Spleen (tissue), 7 donors: Measurements from ENCODE around the gene YES1.

Experiments used
- CTCF ChIP-seq, 11 experiments: fragments of 200-600 bp in 7 of 11; fragments of 450-650 bp in 4 of 11; sonication (generic) in 4 of 11; IDR thresholded peaks in 8 of 11; conservative IDR thresholded peaks in 3 of 11; 1 replicate in 7 of 11; 2 replicates in 4 of 11; pipeline versions ENCODE4 v1.4.0 to v1.8.0; 2016 to 2021; ENCODE audit warnings: antibody characterized with exemption in 11 of 11, inconsistent platforms in 4 of 11, mild to moderate bottlenecking in 1 of 11
- POLR2AphosphoS5 ChIP-seq, 3 donors: sonication (generic); formaldehyde crosslinking; IDR thresholded peaks; one replicate each; pipeline ENCODE4 v1.5.1; 2017; ENCODE audit warnings: antibody characterized with exemption in 3 of 3
- donor health status: DM: no; HTN: no; CAD: no; lungs with moderate emphysema.
- donor health status: DM: no; HTN: no; CAD: no.
- donor health status: DM: no; HTN: no; CAD: no.

GRCh38 chr18:717003-717402, 95.0 kb downstream of the YES1 start:
- no peak for TF ChIP-seq CTCF (IDR thresholded peaks at IDR 0.05 in 8 of 11, conservative IDR thresholded peaks at IDR 0.05 in 3 of 11)
- TF ChIP-seq POLR2AphosphoS5 (IDR thresholded peaks at IDR 0.05) = no peak
